GM13976 (cell line): ENCODE data around the gene PRMT3.

Experiments used
- DNase-seq: peaks from one replicate; pipeline ENCODE4 v3.0.0; 2012; ENCODE audit warnings: low spot score
- in situ Hi-C: fragments of 300-500 bp; cut with MboI; formaldehyde crosslinking; loops from one replicate; pipeline ENCODE4 v1.12.0; 2022; ENCODE audit warnings: low sequenced_read_pairs, mixed read lengths, inconsistent platforms; ENCODE audit not compliant: unreplicated experiment
- TF ChIP-seq, protein P1 (sequence below): IDR thresholded peaks from 2 replicates; pipeline ENCODE4 v1.5.1; 2012; ENCODE audit warnings: borderline replicate concordance, mild to moderate bottlenecking; ENCODE audit not compliant: insufficient read depth; ENCODE audit errors: extremely low read depth, missing control alignments, control extremely low read depth

PRMT3 gene

DNA sequence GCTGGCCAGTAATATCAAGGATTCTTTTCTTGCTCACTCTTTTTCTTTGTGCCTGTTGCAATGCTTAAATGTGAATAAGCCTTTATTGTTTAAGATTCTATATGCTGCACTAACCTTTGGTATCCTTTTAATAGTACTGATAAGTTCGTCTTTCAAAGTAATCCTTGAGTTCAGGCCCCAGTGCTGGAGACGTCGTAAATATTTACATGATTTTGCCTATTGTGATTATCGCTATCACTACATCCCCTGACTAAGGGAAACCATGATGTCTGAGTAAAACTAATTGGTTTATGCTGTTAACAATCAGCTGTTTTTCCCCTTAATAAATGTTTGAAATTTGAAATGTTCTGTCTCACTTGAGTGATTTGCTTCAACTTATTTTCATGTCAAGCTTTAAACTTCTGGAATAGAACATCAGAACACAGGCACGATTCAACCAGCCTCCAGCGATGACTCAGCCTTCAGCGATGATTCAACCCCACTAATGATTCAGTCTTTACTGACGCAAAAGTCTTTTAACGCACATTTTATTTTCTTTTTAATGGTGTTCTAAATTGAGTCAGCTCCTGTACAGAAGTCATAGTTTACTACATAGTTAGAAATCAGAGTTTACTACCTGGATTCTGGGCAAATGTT, 20.1 kb upstream of the PRMT3 start:
- TF ChIP-seq, protein P1, sequence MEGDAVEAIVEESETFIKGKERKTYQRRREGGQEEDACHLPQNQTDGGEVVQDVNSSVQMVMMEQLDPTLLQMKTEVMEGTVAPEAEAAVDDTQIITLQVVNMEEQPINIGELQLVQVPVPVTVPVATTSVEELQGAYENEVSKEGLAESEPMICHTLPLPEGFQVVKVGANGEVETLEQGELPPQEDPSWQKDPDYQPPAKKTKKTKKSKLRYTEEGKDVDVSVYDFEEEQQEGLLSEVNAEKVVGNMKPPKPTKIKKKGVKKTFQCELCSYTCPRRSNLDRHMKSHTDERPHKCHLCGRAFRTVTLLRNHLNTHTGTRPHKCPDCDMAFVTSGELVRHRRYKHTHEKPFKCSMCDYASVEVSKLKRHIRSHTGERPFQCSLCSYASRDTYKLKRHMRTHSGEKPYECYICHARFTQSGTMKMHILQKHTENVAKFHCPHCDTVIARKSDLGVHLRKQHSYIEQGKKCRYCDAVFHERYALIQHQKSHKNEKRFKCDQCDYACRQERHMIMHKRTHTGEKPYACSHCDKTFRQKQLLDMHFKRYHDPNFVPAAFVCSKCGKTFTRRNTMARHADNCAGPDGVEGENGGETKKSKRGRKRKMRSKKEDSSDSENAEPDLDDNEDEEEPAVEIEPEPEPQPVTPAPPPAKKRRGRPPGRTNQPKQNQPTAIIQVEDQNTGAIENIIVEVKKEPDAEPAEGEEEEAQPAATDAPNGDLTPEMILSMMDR = no peak
- DNase-seq = no peak
- in situ Hi-C loops = no loop called here

DNA sequence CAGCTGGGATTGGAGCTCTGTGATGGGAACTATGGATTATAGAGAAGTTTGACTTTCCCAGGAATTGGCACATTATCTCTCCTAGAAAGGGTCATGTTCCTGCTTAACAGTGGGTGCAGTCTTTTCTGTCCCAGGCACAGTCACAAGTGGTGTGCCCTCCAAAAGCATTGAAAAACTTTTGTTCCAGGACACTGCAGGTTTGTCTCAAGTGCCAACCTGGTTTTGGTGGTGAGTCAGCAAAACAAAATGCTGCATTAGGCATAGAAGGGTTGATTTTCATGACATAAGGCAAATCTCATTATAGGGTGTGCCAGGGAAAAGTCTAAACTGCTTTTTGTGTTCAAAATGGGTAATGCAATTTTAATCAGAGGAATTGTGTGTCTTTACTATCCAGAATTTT, 19.1 kb upstream of the PRMT3 start:
- no peak for DNase-seq
- in situ Hi-C loops = no loop called here
- TF ChIP-seq, protein P1 = no peak

GRCh38 chr11:20369826-20370225, 17.7 kb upstream of the PRMT3 start:
- in situ Hi-C loops = no loop called here
- DNase-seq = no peak
- TF ChIP-seq, protein P1 = no peak

DNA sequence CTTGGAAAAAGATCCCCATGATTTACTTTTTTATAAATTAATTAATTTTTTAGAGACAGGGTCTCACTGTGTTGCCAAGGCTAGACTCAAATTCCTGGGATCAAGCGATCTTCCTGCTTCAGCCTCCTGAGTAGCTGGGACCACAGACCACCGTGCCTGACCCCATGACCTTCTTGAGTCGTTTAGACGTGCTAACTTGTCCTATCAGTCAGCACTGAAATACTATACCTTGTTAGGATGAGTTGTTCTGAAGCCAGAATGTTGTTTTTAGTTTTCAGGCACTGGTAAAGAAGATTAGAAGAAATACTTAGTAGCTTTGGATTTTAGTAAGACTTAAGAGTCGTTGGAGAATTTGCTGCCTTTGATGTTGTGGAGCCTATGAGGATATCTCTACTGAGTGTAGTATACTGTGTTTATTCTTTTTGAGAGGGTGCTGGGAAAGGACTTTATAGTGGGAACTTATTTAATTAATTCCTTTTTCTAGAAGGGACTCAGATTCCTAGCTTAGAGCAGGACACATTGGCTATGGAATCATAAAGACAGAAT, 15.4 kb upstream of the PRMT3 start:
- TF ChIP-seq, protein P1 = no peak
- DNase-seq = no peak
- in situ Hi-C loops = no loop called here

DNA sequence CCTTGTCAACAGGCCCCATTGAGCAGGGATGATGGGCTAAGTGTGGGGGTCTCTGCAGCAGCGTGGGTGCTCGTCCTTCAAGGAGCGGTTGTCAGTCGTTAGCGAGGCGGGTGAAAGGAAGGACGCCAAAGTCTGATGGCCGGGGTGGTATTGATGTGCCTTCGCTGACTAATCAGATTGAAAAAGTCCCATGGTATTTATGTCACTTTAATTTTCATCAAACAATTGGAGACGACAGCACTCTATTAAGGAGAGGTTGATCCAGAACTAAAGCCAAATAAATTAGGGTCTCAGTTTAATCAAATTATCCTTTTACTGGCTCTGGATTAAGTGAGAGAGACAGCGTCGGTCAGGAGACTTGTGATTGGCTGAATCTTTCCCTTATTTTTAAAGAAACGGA, 14.4 kb upstream of the PRMT3 start:
- TF ChIP-seq, protein P1 = no peak
- in situ Hi-C loops = no loop called here
- DNase-seq = no peak

DNA sequence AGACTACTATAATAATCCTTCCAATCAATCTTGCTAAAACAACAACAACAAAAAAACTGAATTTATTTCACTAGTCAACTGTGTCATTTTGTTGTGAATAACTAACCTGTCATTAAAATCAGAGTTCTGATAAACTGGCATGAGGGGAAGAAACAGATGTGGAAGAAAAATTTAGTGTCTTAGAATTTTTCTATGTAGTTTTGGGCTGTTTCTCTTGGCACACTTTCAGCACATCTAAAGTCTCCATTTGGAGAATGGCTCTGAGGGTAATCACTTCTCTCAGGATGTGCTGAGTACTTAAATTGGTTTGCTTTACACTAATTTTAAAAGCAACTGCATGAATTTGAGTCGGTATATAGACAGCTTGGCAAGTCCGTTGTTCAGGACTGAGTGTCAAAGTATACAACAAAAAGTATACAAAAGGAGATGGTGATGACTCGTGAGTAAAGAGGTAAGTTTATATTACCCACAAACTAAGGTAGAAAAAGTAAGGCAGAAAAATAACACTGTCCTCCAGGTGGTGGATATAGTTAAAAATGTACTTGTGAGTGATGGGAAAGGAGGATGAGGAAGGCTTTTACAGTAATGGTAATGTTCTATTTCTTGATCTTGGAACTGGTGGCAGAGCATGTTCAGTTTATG, 13.8 kb upstream of the PRMT3 start:
- TF ChIP-seq, protein P1 = no peak
- in situ Hi-C loops = no loop called here

More for the DNA sequence above, 13.8 kb upstream of the PRMT3 start:
- DNase-seq = no peak
